ENCODE measurements around the gene RAPGEF4. TPM values are rescaled to one million over a fixed set of nuclear protein-coding genes. Genes with fewer than 3 reads are reported as not detected.

Gene RAPGEF4
- polyA plus RNA-seq, 10 donors = 1.5 to 6.1 (median 3.4) TPM

GRCh38 chr2:172905937-172906811 lies 170.5 kb downstream of the RAPGEF4 start:
- no peak for DNase-seq

GRCh38 chr2:172908275-172908674 lies 172.6 kb downstream of the RAPGEF4 start:
- no peak for DNase-seq

- no peak for DNase-seq
Observed at GRCh38 chr2:172909454-172909853, 173.8 kb downstream of the RAPGEF4 start.

GRCh38 chr2:172912266-172912665 lies 176.6 kb downstream of the RAPGEF4 start:
- DNase-seq = no peak

- no peak for DNase-seq
Observed at GRCh38 chr2:172914341-172915008, 178.8 kb downstream of the RAPGEF4 start.

GRCh38 chr2:172917716-172918115 lies 182.1 kb downstream of the RAPGEF4 start:
- no peak for DNase-seq

- DNase-seq = no peak
Observed at GRCh38 chr2:172919732-172920131, 184.1 kb downstream of the RAPGEF4 start.

GRCh38 chr2:172921532-172922236 lies 186.0 kb downstream of the RAPGEF4 start:
- no peak for DNase-seq

GRCh38 chr2:172922306-172922705 lies 186.7 kb downstream of the RAPGEF4 start:
- DNase-seq = no peak

- no peak for DNase-seq
Observed at GRCh38 chr2:172922815-172923214, 187.2 kb downstream of the RAPGEF4 start.

GRCh38 chr2:172924097-172924660 lies 188.5 kb downstream of the RAPGEF4 start:
- DNase-seq = no peak

- DNase-seq = no peak
Observed at GRCh38 chr2:172925600-172925999, 190.0 kb downstream of the RAPGEF4 start.

GRCh38 chr2:172926785-172927640 lies 191.4 kb downstream of the RAPGEF4 start:
- no peak for DNase-seq

- peak; percentile 37 to 62 (median 54) for DNase-seq
Observed at GRCh38 chr2:172927641-172928357, 192.2 kb downstream of the RAPGEF4 start.

- DNase-seq = peak; percentile 52 to 82 (median 62)
Observed at GRCh38 chr2:172928756-172929155, 193.1 kb downstream of the RAPGEF4 start.

GRCh38 chr2:172929644-172930043 lies 194.0 kb downstream of the RAPGEF4 start:
- DNase-seq = no peak

GRCh38 chr2:172930871-172931255 lies 195.2 kb downstream of the RAPGEF4 start:
- DNase-seq = no peak

- DNase-seq = peak in 2 of 3 donors; percentile 21 to 72
Observed at GRCh38 chr2:172931256-172931894, 195.7 kb downstream of the RAPGEF4 start.

- DNase-seq = peak; percentile 64 to 84 (median 82)
Observed at GRCh38 chr2:172931918-172932520, 196.4 kb downstream of the RAPGEF4 start.
